ENCODE measurements around the gene SYNJ2BP. TPM values are rescaled to one million over a fixed set of nuclear protein-coding genes. Genes with fewer than 3 reads are reported as not detected.

The SYNJ2BP gene
- total and polyA plus RNA-seq, 4 donors, result 8.8 to 27.1 (median 17.2) TPM

DNA sequence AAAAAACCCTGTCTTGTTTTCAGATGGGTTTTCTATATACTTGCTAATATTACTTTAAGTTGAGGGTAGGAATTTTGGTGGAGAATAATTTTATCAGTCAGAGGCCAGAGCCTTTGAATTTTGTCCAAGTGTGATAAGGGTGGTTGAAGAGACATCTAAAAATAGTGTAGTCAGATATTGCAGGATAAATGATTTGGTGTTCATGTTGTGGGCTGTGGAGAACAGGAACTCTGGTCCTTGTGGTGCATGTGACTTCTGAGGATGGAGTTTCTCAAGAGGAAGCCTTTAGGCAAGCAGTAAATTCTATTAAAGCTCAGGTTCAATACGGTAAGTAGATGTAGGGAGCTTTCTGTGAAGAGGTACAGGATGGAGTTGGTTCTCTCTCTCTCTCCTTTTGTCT, 37.8 kb upstream of the SYNJ2BP start:
- 68% methylated on average over 1 of the region's 1 CpG for whole genome bisulfite sequencing
- no peak overlapping the region for H3K9ac ChIP-seq (ENCODE audit: low read depth in 1 of 2, low read length in 2 of 2)
- no peaks in the 10 kb centered on the region for H3K4me1 ChIP-seq (ENCODE audit: control insufficient read depth in 4 of 4, insufficient read depth in 4 of 4, low read length in 3 of 4)
- H3K9me3 ChIP-seq (ENCODE audit: control insufficient read depth in 4 of 4, low read length in 3 of 4), result peaks cover 0 to under 1% (median 0%) of the 10 kb centered on the region in 4 donors
- no peaks in the 10 kb centered on the region for H3K36me3 ChIP-seq (ENCODE audit: control insufficient read depth in 4 of 4, insufficient read depth in 3 of 4, low read depth in 1 of 4, low read length in 3 of 4)
- no peak overlapping the region for H3K27ac ChIP-seq (ENCODE audit: low read depth in 1 of 2, low read length in 2 of 2)
- TF ChIP-seq RXRA (IDR thresholded peaks at IDR 0.05), result peak in 1 of 2 donors; percentile 4
- no peak for TF ChIP-seq FOXA2 (IDR thresholded peaks at IDR 0.05)
- no peak overlapping the region for H3K4me3 ChIP-seq (ENCODE audit: low read depth in 1 of 3, low read length in 3 of 3)
- DNase-seq (ENCODE audit: low spot score), result no peak
- H3K27me3 ChIP-seq (ENCODE audit: control insufficient read depth in 4 of 4, insufficient read depth in 4 of 4, low read length in 3 of 4), result no peaks in the 10 kb centered on the region

GRCh38 chr14:70451874-70452273, 35.0 kb upstream of the SYNJ2BP start, which contains the start of gene ADAM21:
ADAM21 (plus strand) TSS chr14:70452174; CDS start chr14:70457500, 5,326 bp downstream.
- Histone ChIP-seq H3K4me3 (ENCODE audit: low read depth in 1 of 3, low read length in 3 of 3) (no peak within 1 kb of the TSS), H3K36me3 (ENCODE audit: control insufficient read depth in 4 of 4, insufficient read depth in 3 of 4, low read depth in 1 of 4, low read length in 3 of 4) (no peaks in the 10 kb centered on the region), H3K4me1 (ENCODE audit: control insufficient read depth in 4 of 4, insufficient read depth in 4 of 4, low read length in 3 of 4) (peaks cover 0 to 2% (median 0%) of the 10 kb centered on the region in 4 donors), H3K27me3 (ENCODE audit: control insufficient read depth in 4 of 4, insufficient read depth in 4 of 4, low read length in 3 of 4) (no peaks in the 10 kb centered on the region), H3K9me3 (ENCODE audit: control insufficient read depth in 4 of 4, low read length in 3 of 4) (peaks cover 0 to 2% (median 0%) of the 10 kb centered on the region in 4 donors), H3K9ac (ENCODE audit: low read depth in 1 of 2, low read length in 2 of 2) (no peak within 1 kb of the TSS), H3K27ac (ENCODE audit: low read depth in 1 of 2, low read length in 2 of 2) (no peak within 1 kb of the TSS)
- WGBS, result 96% methylated on average over 1 of the region's 1 CpG
- TF ChIP-seq ATF3 (IDR thresholded peaks at IDR 0.05), result no peak
- TF ChIP-seq RXRA (IDR thresholded peaks at IDR 0.05), result no peak
- no peak for TF ChIP-seq TAF1 (conservative IDR thresholded peaks at IDR 0.05)
- TF ChIP-seq RAD21 (IDR thresholded peaks at IDR 0.05), result no peak
- no peak for TF ChIP-seq EGR1 (IDR thresholded peaks at IDR 0.05; ENCODE audit: low read depth in 2 of 2)
- TF ChIP-seq, protein P1, sequence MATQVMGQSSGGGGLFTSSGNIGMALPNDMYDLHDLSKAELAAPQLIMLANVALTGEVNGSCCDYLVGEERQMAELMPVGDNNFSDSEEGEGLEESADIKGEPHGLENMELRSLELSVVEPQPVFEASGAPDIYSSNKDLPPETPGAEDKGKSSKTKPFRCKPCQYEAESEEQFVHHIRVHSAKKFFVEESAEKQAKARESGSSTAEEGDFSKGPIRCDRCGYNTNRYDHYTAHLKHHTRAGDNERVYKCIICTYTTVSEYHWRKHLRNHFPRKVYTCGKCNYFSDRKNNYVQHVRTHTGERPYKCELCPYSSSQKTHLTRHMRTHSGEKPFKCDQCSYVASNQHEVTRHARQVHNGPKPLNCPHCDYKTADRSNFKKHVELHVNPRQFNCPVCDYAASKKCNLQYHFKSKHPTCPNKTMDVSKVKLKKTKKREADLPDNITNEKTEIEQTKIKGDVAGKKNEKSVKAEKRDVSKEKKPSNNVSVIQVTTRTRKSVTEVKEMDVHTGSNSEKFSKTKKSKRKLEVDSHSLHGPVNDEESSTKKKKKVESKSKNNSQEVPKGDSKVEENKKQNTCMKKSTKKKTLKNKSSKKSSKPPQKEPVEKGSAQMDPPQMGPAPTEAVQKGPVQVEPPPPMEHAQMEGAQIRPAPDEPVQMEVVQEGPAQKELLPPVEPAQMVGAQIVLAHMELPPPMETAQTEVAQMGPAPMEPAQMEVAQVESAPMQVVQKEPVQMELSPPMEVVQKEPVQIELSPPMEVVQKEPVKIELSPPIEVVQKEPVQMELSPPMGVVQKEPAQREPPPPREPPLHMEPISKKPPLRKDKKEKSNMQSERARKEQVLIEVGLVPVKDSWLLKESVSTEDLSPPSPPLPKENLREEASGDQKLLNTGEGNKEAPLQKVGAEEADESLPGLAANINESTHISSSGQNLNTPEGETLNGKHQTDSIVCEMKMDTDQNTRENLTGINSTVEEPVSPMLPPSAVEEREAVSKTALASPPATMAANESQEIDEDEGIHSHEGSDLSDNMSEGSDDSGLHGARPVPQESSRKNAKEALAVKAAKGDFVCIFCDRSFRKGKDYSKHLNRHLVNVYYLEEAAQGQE (IDR thresholded peaks at IDR 0.05), result no peak
- TF ChIP-seq JUND (IDR thresholded peaks at IDR 0.05), result no peak
- no peak for TF ChIP-seq NR2F2 (IDR thresholded peaks at IDR 0.05)
- no peak for TF ChIP-seq FOXA2 (IDR thresholded peaks at IDR 0.05)
- no peak for TF ChIP-seq FOXA1 (IDR thresholded peaks at IDR 0.05)
- DNase-seq (ENCODE audit: low spot score), result no peak

DNA sequence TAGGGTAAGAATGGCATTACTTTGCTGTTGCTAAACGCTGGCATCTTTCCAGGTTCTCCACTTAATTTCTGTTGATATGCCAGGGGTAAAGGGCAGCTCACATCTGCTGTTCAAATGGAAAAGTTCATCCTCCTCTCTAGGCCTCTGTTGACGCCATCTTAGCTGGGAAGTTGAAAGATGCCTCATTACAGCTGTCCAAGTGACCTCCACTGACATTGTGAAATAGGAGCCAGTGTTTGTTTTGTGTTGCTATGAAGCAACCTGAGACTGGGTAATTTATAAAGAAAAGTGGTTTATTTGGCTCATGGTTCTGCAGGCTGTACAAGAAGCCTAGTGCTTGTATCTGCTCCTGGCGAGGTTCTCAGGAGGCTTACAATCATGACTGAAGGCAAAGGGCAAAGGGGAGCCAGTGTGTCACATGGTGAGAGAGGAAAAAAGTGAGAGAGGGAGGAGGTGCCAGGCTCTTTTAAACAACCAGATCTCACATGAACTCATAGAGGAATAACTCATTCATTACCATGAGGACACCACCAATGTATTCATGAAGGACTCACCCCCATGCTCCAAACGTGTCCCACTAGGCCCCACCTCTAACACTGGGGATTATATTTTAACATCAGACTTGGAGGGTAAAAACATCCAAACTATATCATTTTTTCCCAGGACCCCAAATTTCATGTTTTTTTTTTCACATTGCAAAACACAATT, 31.9 kb upstream of the SYNJ2BP start:
- H3K9ac ChIP-seq (ENCODE audit: low read depth in 1 of 2, low read length in 2 of 2), result no peak overlapping the region
- H3K27me3 ChIP-seq (ENCODE audit: control insufficient read depth in 4 of 4, insufficient read depth in 4 of 4, low read length in 3 of 4), result no peaks in the 10 kb centered on the region
- no peak overlapping the region for H3K4me3 ChIP-seq (ENCODE audit: low read depth in 1 of 3, low read length in 3 of 3)
- 32% methylated on average over 4 of the region's 4 CpGs for WGBS
- DNase-seq (ENCODE audit: low spot score), result no peak
- H3K36me3 ChIP-seq (ENCODE audit: control insufficient read depth in 4 of 4, insufficient read depth in 3 of 4, low read depth in 1 of 4, low read length in 3 of 4), result no peaks in the 10 kb centered on the region
- peaks cover 0 to 2% (median under 1%) of the 10 kb centered on the region in 4 donors for H3K9me3 ChIP-seq (ENCODE audit: control insufficient read depth in 4 of 4, low read length in 3 of 4)
- peak overlapping the region in 1 of 2 donors; percentile 49 for H3K27ac ChIP-seq (ENCODE audit: low read depth in 1 of 2, low read length in 2 of 2)
- peaks cover 0 to 2% (median 0%) of the 10 kb centered on the region in 4 donors for H3K4me1 ChIP-seq (ENCODE audit: control insufficient read depth in 4 of 4, insufficient read depth in 4 of 4, low read length in 3 of 4)
- peak; percentile 81 for TF ChIP-seq NR2F2 (IDR thresholded peaks at IDR 0.05)
- TF ChIP-seq, protein P2, sequence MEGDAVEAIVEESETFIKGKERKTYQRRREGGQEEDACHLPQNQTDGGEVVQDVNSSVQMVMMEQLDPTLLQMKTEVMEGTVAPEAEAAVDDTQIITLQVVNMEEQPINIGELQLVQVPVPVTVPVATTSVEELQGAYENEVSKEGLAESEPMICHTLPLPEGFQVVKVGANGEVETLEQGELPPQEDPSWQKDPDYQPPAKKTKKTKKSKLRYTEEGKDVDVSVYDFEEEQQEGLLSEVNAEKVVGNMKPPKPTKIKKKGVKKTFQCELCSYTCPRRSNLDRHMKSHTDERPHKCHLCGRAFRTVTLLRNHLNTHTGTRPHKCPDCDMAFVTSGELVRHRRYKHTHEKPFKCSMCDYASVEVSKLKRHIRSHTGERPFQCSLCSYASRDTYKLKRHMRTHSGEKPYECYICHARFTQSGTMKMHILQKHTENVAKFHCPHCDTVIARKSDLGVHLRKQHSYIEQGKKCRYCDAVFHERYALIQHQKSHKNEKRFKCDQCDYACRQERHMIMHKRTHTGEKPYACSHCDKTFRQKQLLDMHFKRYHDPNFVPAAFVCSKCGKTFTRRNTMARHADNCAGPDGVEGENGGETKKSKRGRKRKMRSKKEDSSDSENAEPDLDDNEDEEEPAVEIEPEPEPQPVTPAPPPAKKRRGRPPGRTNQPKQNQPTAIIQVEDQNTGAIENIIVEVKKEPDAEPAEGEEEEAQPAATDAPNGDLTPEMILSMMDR (IDR thresholded peaks at IDR 0.05; ENCODE audit: low read depth, low read length, missing input control), result no peak
- TF ChIP-seq TAF1 (conservative IDR thresholded peaks at IDR 0.05), result no peak
- TF ChIP-seq FOXA2 (IDR thresholded peaks at IDR 0.05), result peak; percentile 83
- peak; percentile 69 for TF ChIP-seq YY1 (IDR thresholded peaks at IDR 0.05)
- peak; percentile 54 to 84 for TF ChIP-seq EGR1 (IDR thresholded peaks at IDR 0.05; ENCODE audit: low read depth in 2 of 2)
- TF ChIP-seq, protein P3, sequence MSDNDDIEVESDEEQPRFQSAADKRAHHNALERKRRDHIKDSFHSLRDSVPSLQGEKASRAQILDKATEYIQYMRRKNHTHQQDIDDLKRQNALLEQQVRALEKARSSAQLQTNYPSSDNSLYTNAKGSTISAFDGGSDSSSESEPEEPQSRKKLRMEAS (IDR thresholded peaks at IDR 0.05), result peak; percentile 84
- TF ChIP-seq SP1 (IDR thresholded peaks at IDR 0.05), result peak; percentile 87
- TF ChIP-seq, protein P4, sequence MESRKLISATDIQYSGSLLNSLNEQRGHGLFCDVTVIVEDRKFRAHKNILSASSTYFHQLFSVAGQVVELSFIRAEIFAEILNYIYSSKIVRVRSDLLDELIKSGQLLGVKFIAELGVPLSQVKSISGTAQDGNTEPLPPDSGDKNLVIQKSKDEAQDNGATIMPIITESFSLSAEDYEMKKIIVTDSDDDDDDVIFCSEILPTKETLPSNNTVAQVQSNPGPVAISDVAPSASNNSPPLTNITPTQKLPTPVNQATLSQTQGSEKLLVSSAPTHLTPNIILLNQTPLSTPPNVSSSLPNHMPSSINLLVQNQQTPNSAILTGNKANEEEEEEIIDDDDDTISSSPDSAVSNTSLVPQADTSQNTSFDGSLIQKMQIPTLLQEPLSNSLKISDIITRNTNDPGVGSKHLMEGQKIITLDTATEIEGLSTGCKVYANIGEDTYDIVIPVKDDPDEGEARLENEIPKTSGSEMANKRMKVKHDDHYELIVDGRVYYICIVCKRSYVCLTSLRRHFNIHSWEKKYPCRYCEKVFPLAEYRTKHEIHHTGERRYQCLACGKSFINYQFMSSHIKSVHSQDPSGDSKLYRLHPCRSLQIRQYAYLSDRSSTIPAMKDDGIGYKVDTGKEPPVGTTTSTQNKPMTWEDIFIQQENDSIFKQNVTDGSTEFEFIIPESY (IDR thresholded peaks at IDR 0.05), result peak; percentile 91
- peak; percentile 56 to 59 for TF ChIP-seq RAD21 (IDR thresholded peaks at IDR 0.05)
- peak in 1 of 2 donors; percentile 62 for TF ChIP-seq GABPA (IDR thresholded peaks at IDR 0.05 in 1 of 2, conservative IDR thresholded peaks at IDR 0.05 in 1 of 2)
- peak; percentile 60 for TF ChIP-seq HNF4G (IDR thresholded peaks at IDR 0.05)

Measured in liver (tissue), 9 donors.